NCI-H2107 treated with DMSO at 0.1 percent for 48 hours (cell line): ENCODE measurements around the gene RBMS1.
"Not testable (repeated sequence)": the region's sequence is repeated elsewhere in the genome, so short reads cannot be mapped to it uniquely, and the experiment has no call there.

Experiments used
- DNase-seq: peaks from one replicate; lab custom pipeline; 2025; ENCODE audit not compliant: unreplicated experiment; lab: John Stamatoyannopoulos, UW

RBMS1 gene

GRCh38 chr2:160387558-160388262, 105.9 kb downstream of the RBMS1 start:
- DNase-seq, result no peak

GRCh38 chr2:160384791-160385190, 108.8 kb downstream of the RBMS1 start:
- no peak for DNase-seq

- no peak for DNase-seq
Measured at GRCh38 chr2:160381425-160381951, 112.1 kb downstream of the RBMS1 start.

GRCh38 chr2:160380611-160381010, 113.0 kb downstream of the RBMS1 start:
- no peak for DNase-seq

- no peak for DNase-seq
Measured at GRCh38 chr2:160380000-160380570, 113.5 kb downstream of the RBMS1 start.

GRCh38 chr2:160379399-160379798, 114.2 kb downstream of the RBMS1 start:
- DNase-seq, result no peak

- DNase-seq, result no peak
Measured at GRCh38 chr2:160377204-160377995, 116.2 kb downstream of the RBMS1 start.

- DNase-seq, result no peak
Measured at GRCh38 chr2:160376576-160376975, 117.0 kb downstream of the RBMS1 start.

- no peak for DNase-seq
Measured at GRCh38 chr2:160375802-160376469, 117.7 kb downstream of the RBMS1 start.

GRCh38 chr2:160375037-160375436, 118.6 kb downstream of the RBMS1 start:
- DNase-seq, result no peak

GRCh38 chr2:160373666-160374065, 119.9 kb downstream of the RBMS1 start:
- DNase-seq, result no peak

GRCh38 chr2:160373263-160373662, 120.3 kb downstream of the RBMS1 start:
- no peak for DNase-seq

GRCh38 chr2:160372585-160372984, 121.0 kb downstream of the RBMS1 start:
- DNase-seq, result no peak

GRCh38 chr2:160372010-160372356, 121.6 kb downstream of the RBMS1 start:
- no peak for DNase-seq

- DNase-seq, result no peak
Measured at GRCh38 chr2:160371251-160372009, 122.2 kb downstream of the RBMS1 start.

- no peak for DNase-seq
Measured at GRCh38 chr2:160368988-160369930, 124.3 kb downstream of the RBMS1 start.

- DNase-seq, result no peak
Measured at GRCh38 chr2:160367887-160368286, 125.7 kb downstream of the RBMS1 start.

GRCh38 chr2:160367139-160367538, 126.5 kb downstream of the RBMS1 start:
- DNase-seq, result not testable (repeated sequence)

GRCh38 chr2:160366474-160366873, 127.1 kb downstream of the RBMS1 start:
- no peak for DNase-seq
